Ovary (tissue), 9 donors: Measurements from ENCODE around the gene SH3RF3. TPM values are rescaled to one million over a fixed set of nuclear protein-coding genes. Genes with fewer than 3 reads are reported as not detected.

Experiments used
- DNase-seq, 5 donors: peaks; one replicate each; pipeline ENCODE4 v3.0.0-alpha.2; 2019 to 2020
- H3K27ac ChIP-seq, 2 donors: fragments of 200-600 bp; one replicate each; pipeline versions ENCODE4 v1.5.1 to v1.8.0; 2019 to 2022
- H3K27me3 ChIP-seq: fragments of 200-600 bp; one replicate; pipeline ENCODE4 v1.8.0; 2022
- H3K36me3 ChIP-seq: fragments of 200-600 bp; sonication (generic); one replicate; pipeline ENCODE4 v1.5.1; 2019
- H3K4me1 ChIP-seq: one replicate; pipeline ENCODE4 v1.8.1; 2013; ENCODE audit warnings: mild to moderate bottlenecking, moderate library complexity; ENCODE audit not compliant: insufficient read depth
- H3K4me3 ChIP-seq: fragments of 200-600 bp; sonication (generic); one replicate; pipeline ENCODE4 v1.5.1; 2017
- H3K9me3 ChIP-seq, 2 donors: fragments of 200-600 bp in 1 of 2; sonication (generic) in 1 of 2; one replicate each; pipeline versions ENCODE4 v1.5.1 to v1.8.1; 2013 to 2019; ENCODE audit warnings: mild to moderate bottlenecking in 1 of 2, moderate library complexity in 1 of 2
- CTCF ChIP-seq, 3 donors: fragments of 450-650 bp in 2 of 3; fragments of 200-600 bp in 1 of 3; IDR thresholded peaks; one replicate each; pipeline versions ENCODE4 v1.5.1 to v1.8.0; 2016 to 2022; ENCODE audit warnings: antibody characterized with exemption in 3 of 3, mild to moderate bottlenecking in 1 of 3
- EP300 ChIP-seq: sonication (generic); formaldehyde crosslinking; IDR thresholded peaks from one replicate; pipeline ENCODE4 v1.6.1; 2017; ENCODE audit warnings: antibody characterized with exemption
- POLR2A ChIP-seq: fragments of 450-650 bp; IDR thresholded peaks from one replicate; pipeline ENCODE4 v1.6.1; 2017; ENCODE audit warnings: antibody characterized with exemption, mild to moderate bottlenecking, moderate library complexity
- WGBS, 3 donors: extraction: QIAGEN DNeasy Blood & Tissue Kit in 1 of 3; methylation state at CpG; one replicate each; pipeline versions ENCODE4 v1.1.5 to v1.1.7; 2013 to 2017; 5-methylcytosine and 5-hydroxymethylcytosine counted together
- intact Hi-C, 4 donors: fragments of 100-400 bp; cut with DNase I; formaldehyde crosslinking; loops; one replicate each; pipeline versions ENCODE4 v1.11.0 to v1.15.1; 2022 to 2023
- polyA plus RNA-seq, 2 donors: library from polyadenylated mRNA; stranded (reverse); fragments of 200-250 nt in 1 of 2; fragments of 350-450 nt in 1 of 2; fragmentation: Illumina TruSeq in 1 of 2; extraction: RNeasy Lipid Tissue Mini Kit (QIAGEN cat#74804) in 1 of 2; gene quantifications; one replicate each; pipeline ENCODE4 v1.2.3, GENCODE V29; 2013 to 2014
- total RNA-seq, 7 donors: library from RNA; depleted of rRNA in 2 of 7; stranded (reverse); fragments of >200 nt in 2 of 7; fragmentation: NEBNext Ultra II Directional in 3 of 7; extraction: Animal tissue kit (Norgen Biotek cat#: 25700) in 3 of 7; gene quantifications; one replicate each; pipeline versions ENCODE4 v1.1.0 to v1.2.4, GENCODE V29; 2016 to 2023
- donor health status: DM: no; HTN: no; CAD: no; lungs with moderate emphysema.
- donor health status: DM: no; HTN: no; CAD: no.
- donor health status: Bipolar disorder and iron deficiency.
- donor health status: DM: yes; HTN: yes; CAD: no.
- donor health status: DM: no; HTN: no; CAD: no.
- donor health status: DM: yes; HTN: yes; CAD: no.

Gene SH3RF3
- total and polyA plus RNA-seq, 9 donors: 2.7 to 10.1 (median 4.5) TPM

- intact Hi-C loops: no loop called here
- TF ChIP-seq EP300 (no peak), CTCF (IDR thresholded peaks at IDR 0.05) (no peak), POLR2A (no peak)
- peaks cover 1% of the 10 kb centered on the region for H3K4me1 ChIP-seq
- H3K36me3 ChIP-seq: no peaks in the 10 kb centered on the region
- DNase-seq: peak in 3 of 5 donors; percentile 3 to 13 (median 6)
- WGBS, 3 donors: 94 to 95% (median 95%) methylated on average over 13 of the region's 13 CpGs
- H3K27me3 ChIP-seq: no peaks in the 10 kb centered on the region
- H3K4me3 ChIP-seq: no peak overlapping the region
- no peaks in the 10 kb centered on the region for H3K9me3 ChIP-seq
- H3K27ac ChIP-seq: no peak overlapping the region
Observed at GRCh38 chr2:109370399-109371035, 241.5 kb downstream of the SH3RF3 start.

DNA sequence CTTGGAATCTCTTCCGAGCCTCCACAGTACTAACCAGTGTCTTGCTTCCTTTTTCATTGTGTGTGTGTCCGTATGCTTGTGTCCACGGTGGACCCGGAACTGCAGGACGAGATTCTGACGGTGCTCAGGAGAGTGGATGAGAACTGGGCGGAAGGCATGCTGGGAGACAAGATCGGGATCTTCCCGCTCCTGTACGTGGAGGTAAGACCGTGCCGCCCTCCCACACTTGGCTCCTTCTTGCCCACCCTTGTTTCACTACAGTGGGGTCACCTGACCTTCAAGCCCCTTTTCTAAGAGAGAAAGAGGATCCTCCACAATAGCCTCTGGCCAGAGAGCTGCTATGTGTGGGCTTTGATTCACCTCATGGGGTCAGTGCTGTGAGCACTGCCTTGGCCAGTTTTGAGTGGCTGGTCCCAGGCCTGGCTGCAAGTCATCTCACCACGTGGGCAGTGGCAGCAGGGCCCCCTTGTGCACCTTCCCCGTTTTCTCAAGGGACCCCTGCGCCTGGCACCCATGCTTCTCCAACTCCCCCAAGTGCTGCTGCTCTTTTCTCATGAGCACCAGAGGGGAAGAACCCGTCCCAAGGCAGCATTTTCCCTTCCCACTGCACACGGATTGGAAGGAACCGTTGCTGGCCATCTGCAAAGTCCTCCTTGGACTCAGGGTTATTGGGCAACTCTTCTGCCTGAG, 242.6 kb downstream of the SH3RF3 start:
- Histone ChIP-seq H3K4me1 (peaks cover 1% of the 10 kb centered on the region), H3K27ac (no peak overlapping the region), H3K36me3 (no peaks in the 10 kb centered on the region), H3K9me3 (no peaks in the 10 kb centered on the region), H3K27me3 (no peaks in the 10 kb centered on the region), H3K4me3 (no peak overlapping the region)
- peak in 3 of 5 donors; percentile 2 to 12 (median 11) for DNase-seq
- 91 to 93% (median 93%) methylated on average over 18 of the region's 18 CpGs for WGBS, 3 donors
- TF ChIP-seq CTCF (IDR thresholded peaks at IDR 0.05) (no peak), POLR2A (no peak), EP300 (no peak)
- intact Hi-C loops: no loop called here

- Histone ChIP-seq H3K9me3 (no peaks in the 10 kb centered on the region), H3K27me3 (no peaks in the 10 kb centered on the region), H3K36me3 (no peaks in the 10 kb centered on the region), H3K4me3 (no peak overlapping the region), H3K27ac (no peak overlapping the region), H3K4me1 (peaks cover 1% of the 10 kb centered on the region)
- intact Hi-C loops: no loop called here
- peak in 1 of 5 donors; percentile 1 for DNase-seq
- no peak for TF ChIP-seq EP300
- no peak for TF ChIP-seq POLR2A
- no peak for TF ChIP-seq CTCF (IDR thresholded peaks at IDR 0.05)
- 89 to 92% (median 91%) methylated on average over 4 of the region's 4 CpGs for WGBS, 3 donors
Observed at GRCh38 chr2:109372171-109372568, 243.2 kb downstream of the SH3RF3 start.

GRCh38 chr2:109372614-109373013, 243.6 kb downstream of the SH3RF3 start:
- TF ChIP-seq CTCF (IDR thresholded peaks at IDR 0.05) (no peak), POLR2A (no peak), EP300 (no peak)

More at GRCh38 chr2:109372614-109373013, 243.6 kb downstream of the SH3RF3 start:
- H3K27ac ChIP-seq: no peak overlapping the region
- DNase-seq: peak in 2 of 5 donors; percentile 2
- intact Hi-C loops: no loop called here
- H3K27me3 ChIP-seq: no peaks in the 10 kb centered on the region
- no peaks in the 10 kb centered on the region for H3K36me3 ChIP-seq
- no peak overlapping the region for H3K4me3 ChIP-seq
- H3K9me3 ChIP-seq: no peaks in the 10 kb centered on the region
- no peaks in the 10 kb centered on the region for H3K4me1 ChIP-seq
- 86 to 93% (median 90%) methylated on average over 7 of the region's 7 CpGs for WGBS, 3 donors
